Placental pericyte (primary cell): ENCODE measurements around the gene S100A4. TPM values are rescaled to one million over a fixed set of nuclear protein-coding genes. Genes with fewer than 3 reads are reported as not detected.

Experiments
- total RNA-seq: library from RNA; depleted of rRNA; stranded (reverse); fragments of >200 nt; gene quantifications from 2 replicates; pipeline ENCODE4 v1.2.3, GENCODE V29; 2012

S100A4 gene
- 77.0 and 337 TPM in 2 replicates for total RNA-seq

DNA sequence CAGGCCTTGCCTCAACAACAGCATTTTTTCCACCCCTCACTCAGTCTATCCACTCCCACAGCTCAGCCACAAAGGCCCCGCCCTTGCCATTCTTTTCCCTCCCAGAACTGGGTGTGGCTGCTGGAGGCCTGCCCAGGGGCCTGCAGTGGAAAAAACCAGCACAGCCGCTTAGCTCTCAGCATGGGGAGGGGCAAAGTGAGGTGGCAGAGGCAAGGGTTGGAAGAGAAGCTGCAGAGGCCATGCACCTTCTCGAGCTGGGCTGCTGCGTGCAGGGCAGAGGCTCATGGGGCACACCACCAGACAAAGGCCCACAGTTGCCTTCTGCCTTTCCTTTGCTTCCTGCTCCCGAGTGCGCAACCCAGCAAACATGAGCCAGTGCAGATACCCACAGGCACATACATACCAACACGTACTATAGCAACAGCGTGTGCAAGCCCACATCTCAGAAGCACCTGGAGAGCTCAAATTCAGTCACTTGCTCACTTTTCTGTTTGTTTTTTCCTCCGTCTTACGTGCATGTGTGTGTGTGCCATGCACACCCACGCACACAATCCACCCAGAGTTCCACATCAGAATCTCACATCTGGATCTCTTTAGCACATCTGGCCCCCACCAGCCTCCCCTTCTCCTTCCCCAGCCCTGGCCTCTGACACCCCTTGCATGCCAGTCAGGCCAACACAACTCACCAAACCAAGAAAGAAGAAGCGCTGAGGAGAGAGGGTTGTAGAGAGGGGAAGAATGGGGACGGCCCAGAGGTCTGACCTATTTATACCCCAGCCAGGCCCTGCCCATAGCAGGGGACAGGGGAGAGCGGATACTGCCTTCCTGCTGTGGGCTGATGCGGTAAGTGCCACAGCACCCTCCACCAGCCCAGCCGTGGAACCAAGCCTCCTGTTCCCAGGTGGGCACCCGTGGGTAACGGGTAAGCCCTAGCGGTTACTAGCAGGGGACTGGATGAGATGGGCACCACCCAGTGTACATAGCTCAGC is at the start of gene S100A4:
TSS of gene S100A4 (minus strand) at position 740 of the 989 bp plus-strand sequence. CDS start 1,012 bp downstream, outside the sequence.

DNA sequence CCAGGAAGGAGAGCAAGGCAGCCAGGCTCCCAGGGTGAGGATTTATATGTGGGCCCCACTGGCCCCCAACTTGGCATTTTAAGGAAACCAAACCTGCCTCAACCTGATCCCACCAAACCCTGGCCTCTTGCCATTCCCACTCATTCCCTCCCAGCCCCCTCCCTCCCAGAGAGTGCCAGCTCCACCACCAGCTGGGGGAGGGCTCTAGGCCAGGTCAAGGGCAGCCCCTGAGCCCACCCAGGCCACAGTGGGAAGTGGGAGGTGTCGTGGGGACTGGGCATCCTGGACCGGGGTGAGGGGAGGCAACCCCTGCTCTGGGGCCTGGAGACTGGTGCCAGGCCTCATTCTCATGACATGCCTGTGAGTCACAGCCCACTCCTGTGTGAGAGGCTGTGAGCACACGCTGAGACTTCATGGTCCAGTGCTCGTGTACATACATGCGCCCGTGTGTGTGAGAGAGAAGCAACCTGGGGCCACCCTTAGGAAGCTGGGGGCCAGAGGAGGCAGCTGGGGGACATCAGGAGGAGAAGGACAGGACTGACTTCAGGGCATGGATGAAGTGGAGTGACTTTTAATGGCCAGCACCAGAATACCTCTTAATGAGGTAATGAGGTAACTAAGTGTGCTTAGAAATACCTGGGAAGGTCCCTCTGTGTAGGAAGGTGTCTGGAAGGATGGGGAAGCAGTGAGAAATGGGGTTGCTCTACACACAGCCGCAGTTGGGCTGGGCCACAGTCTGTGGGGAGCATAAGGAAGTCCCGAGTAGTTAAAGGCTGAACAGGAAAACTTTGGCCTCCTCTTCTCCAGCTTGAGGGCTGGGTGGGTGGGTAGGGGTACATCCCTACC is 20.1 kb upstream of the S100A4 start, which contains the start of gene S100A2:
TSS of gene S100A2 (minus strand) at position 316 of the 846 bp plus-strand sequence. CDS start 1,967 bp downstream, outside the sequence.

DNA sequence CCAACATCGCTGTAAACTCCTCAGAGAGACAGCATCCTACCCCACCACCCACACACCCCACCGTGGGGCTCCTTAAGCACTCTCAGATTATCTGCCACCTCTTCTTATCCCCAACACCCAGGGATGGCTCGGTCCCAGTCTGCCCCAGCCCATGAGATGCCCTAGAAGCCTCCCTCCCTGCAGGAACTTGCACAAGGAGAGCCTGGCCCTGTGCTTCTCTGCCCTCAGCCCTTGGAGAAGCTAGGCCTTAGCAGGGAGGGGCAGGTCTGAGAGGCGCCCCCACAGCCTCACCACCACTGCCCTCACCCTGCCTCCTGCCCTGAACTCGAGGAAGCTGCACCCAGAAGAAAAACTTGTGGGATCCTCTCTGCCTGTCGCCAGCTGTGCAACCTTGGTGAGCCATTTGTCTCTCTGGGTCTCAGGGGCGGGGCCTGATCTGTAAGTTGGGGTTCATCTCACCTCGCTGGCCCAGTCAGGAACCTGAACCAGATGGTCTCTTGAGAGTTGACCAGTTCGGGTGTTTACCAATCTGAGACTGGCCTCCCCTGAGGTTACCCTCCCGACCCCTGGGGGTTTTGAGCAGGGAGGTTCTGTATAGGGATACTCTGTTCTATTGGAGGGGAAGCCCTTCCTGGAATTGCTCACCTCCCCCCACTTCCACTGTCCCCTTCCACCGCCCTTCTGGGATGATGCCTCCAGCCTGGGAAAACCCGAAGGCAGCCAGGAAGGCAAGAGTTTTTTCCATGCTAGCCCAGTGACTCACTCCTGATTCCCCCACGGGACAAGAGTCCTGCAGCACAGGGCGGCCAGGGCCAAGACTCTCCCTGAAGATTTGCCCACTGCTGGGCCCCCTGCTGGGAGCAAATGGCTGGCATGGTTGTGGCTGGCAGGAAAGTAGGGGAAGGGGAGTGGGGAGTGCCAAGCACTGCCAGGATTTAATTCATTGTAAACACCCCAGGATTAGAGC is 3.4 kb upstream of the S100A4 start, which contains the start of gene S100A3:
TSS of gene S100A3 (minus strand) at position 537 of the 967 bp plus-strand sequence. CDS start 773 bp downstream, outside the sequence.

DNA sequence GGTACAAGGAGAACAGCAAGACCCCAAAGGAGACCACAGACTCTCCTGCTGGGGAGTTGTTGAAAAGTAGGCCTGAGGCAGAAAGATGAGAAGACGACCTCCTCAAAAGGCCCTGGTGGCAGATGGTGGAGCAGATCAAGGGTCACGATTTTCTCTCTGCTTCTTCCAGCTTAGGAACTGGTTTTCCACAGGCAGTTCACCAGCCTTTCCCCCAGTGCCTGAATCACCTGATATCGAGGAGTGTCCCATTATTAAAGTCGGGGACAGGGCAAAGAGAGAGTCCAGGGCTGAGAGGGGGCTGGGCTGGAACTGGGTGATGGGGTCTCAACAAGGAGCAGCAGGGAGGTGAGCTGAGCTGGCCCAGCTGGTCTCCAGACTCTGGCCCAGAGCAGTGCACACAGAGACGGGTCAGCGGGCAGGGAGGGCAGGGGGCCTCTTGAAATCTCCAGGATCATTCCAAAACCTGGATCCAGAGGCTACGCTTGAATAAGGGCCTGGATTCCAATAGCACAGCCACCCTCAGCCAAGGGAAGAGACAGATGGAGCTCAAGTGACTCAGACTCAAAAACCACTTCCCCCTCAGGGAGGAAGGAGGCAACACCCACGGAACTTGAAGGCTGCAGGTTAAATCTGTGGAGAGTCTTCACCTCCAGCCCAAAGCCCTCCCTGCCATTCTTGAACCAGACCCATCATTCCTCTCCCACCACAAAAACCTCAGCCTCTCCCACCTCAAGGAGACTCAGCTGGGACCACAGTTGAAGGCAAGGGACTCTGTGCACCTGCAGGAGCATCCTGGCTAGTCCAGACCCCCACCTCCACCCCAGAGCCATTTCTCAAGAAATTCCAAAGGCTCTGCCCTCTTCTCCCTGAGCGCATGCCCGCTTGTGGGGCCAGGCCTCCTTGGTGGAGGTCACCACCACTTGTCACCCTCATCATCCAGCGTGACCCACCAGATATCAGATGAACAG is 4.9 kb downstream of the S100A4 start, which contains the start of gene S100A5:
TSS of gene S100A5 (minus strand) at position 541 of the 968 bp plus-strand sequence. CDS start 743 bp downstream, outside the sequence.

DNA sequence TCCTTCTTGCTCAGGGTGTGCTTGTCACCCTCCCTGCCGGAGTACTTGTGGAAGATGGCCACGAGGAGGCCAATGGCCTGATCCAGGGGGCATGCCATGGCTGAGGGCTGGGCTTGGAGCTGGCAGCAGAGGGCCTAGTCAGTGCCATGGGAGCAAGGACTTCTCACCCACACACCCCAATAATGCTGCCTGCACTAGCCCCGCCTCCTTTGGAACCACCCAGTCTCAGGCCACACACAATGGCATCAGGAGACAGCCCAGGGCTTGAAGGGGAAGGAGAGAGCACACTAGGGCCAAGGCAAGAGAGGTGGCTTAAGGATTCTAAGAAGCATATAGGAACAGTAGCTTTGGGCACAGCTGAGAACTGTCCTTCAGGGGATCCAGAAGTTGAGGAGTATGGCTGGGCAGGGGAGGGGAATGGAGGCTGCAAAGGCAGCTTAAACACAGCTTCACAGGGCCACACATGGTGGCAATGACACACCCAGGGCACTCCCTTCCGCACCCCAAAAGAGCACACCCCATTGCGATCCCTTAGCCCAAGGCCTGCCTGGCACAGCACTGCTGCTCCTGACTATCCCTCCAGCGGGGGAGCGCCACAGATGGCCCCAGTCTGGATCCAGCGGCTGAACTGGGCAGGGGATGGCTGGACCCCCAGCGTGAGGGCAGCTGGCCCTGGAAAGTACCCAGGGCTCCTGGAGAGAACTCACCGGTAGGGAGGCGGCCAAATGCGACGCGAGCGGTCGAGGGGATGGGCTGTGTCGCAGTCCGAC is 10.2 kb downstream of the S100A4 start, which contains the start of gene S100A6:
TSS of gene S100A6 (minus strand) at position 750 of the 770 bp plus-strand sequence. CDS start at position 98, 652 bp downstream.

Other genes starting within 250 kb of the S100A4 start
- gene PGLYRP3, start 232.9 kb downstream of the S100A4 start, total RNA-seq = not detected in 2 replicates
- gene PGLYRP4, start 197.0 kb downstream of the S100A4 start, total RNA-seq = not detected in 2 replicates
- not detected in 2 replicates for gene S100A9, start 188.0 kb downstream of the S100A4 start, total RNA-seq
- gene S100A12, start 170.2 kb downstream of the S100A4 start, total RNA-seq = not detected in 2 replicates
- gene S100A8, start 154.7 kb downstream of the S100A4 start, total RNA-seq = not detected in 2 replicates
- not detected in 2 replicates for gene S100A7A, start 129.3 kb downstream of the S100A4 start, total RNA-seq
- not detected in 2 replicates for gene S100A7, start 85.2 kb downstream of the S100A4 start, total RNA-seq
- gene S100A6, start 9.8 kb downstream of the S100A4 start, total RNA-seq = 353 and 608 TPM in 2 replicates
- 1.1 TPM in 1 of 2 replicates, not detected in the other for gene S100A5, start 4.9 kb downstream of the S100A4 start, total RNA-seq
- gene S100A3, start 3.5 kb upstream of the S100A4 start, total RNA-seq = 2.4 and 14.2 TPM in 2 replicates
- gene S100A2, start 20.0 kb upstream of the S100A4 start, total RNA-seq = 1.1 and 2.1 TPM in 2 replicates
- gene S100A16, start 67.3 kb upstream of the S100A4 start, total RNA-seq = 83.8 and 558 TPM in 2 replicates
- gene S100A14, start 70.5 kb upstream of the S100A4 start, total RNA-seq = not detected in 2 replicates
- gene S100A13, start 81.7 kb upstream of the S100A4 start, total RNA-seq = 40.3 and 68.0 TPM in 2 replicates
- gene S100A1, start 82.6 kb upstream of the S100A4 start, total RNA-seq = 0.14 and 0.44 TPM in 2 replicates
- gene CHTOP, start 88.3 kb upstream of the S100A4 start, total RNA-seq = 35.7 and 51.0 TPM in 2 replicates
- 38.3 and 60.7 TPM in 2 replicates for gene SNAPIN, start 112.9 kb upstream of the S100A4 start, total RNA-seq
- gene ILF2, start 125.2 kb upstream of the S100A4 start, total RNA-seq = 231 and 270 TPM in 2 replicates
- 0.14 and 0.88 TPM in 2 replicates for gene NPR1, start 132.9 kb upstream of the S100A4 start, total RNA-seq
- 51.6 and 51.8 TPM in 2 replicates for gene INTS3, start 182.2 kb upstream of the S100A4 start, total RNA-seq
- gene SLC27A3, start 229.6 kb upstream of the S100A4 start, total RNA-seq = 6.7 and 15.3 TPM in 2 replicates